K562 (cell line): ENCODE results near the gene TUBG2.

ENCODE experiments used
- ARHGAP35 ChIP-seq: fragments of 450-650 bp; IDR thresholded peaks from 2 replicates; pipeline ENCODE4 v1.6.1; 2018; ENCODE audit not compliant: partially characterized antibody
- CHD1 ChIP-seq: fragments of 200-600 bp; sonication (generic); IDR thresholded peaks from one replicate; pipeline ENCODE4 v1.6.1; 2012; ENCODE audit warnings: mild to moderate bottlenecking, moderate library complexity, low read length, inconsistent platforms
- CTCF ChIP-seq, 3 experiments: IDR thresholded peaks in 2 of 3; conservative IDR thresholded peaks in 1 of 3; 2 replicates each; pipeline ENCODE4 v1.5.1; 2011 to 2012; ENCODE audit warnings: low read length in 3 of 3, mild to moderate bottlenecking in 3 of 3, control low read depth in 2 of 3, improper control_type of control experiment in 1 of 3, inconsistent platforms in 1 of 3, low read depth in 1 of 3, mixed read lengths in 1 of 3, moderate library complexity in 1 of 3; ENCODE audit not compliant: insufficient read depth in 2 of 3
- ETV5 ChIP-seq: sonication (generic); formaldehyde crosslinking; IDR thresholded peaks from 2 replicates; pipeline ENCODE4 v1.4.0; 2020; ENCODE audit warnings: low read depth, mild to moderate bottlenecking, missing genetic modification reagents
- HDAC2 ChIP-seq: fragments of 450-650 bp; IDR thresholded peaks from 2 replicates; pipeline ENCODE4 v1.6.1; 2016; ENCODE audit warnings: mild to moderate bottlenecking
- MYNN ChIP-seq, 2 experiments: sonication (generic); formaldehyde crosslinking in 1 of 2; IDR thresholded peaks; 2 replicates each; pipeline versions ENCODE4 v1.5.0 to v1.6.1; 2016 to 2020; ENCODE audit warnings: antibody characterized with exemption in 1 of 2, missing genetic modification reagents in 1 of 2
- POLR2AphosphoS5 ChIP-seq: IDR thresholded peaks from 2 replicates; pipeline ENCODE4 v1.6.1; 2011; ENCODE audit warnings: mild to moderate bottlenecking, low read depth, low read length, moderate library complexity; ENCODE audit not compliant: control insufficient read depth, insufficient read depth
- POLR2G ChIP-seq: fragments of 200-400 bp; formaldehyde crosslinking; IDR thresholded peaks from 2 replicates; pipeline ENCODE4 v1.6.1; 2017; ENCODE audit warnings: low read depth, mild to moderate bottlenecking, antibody characterized with exemption, low read length, moderate library complexity
- TEAD4 ChIP-seq, 2 experiments: sonication (generic) in 1 of 2; formaldehyde crosslinking in 1 of 2; IDR thresholded peaks; 2 replicates each; pipeline versions ENCODE4 v1.6.1 to v1.8.0; 2012 to 2022; ENCODE audit warnings: borderline replicate concordance in 1 of 2, inconsistent platforms in 1 of 2, low read length in 1 of 2, mild to moderate bottlenecking in 1 of 2, missing genetic modification reagents in 1 of 2
- TFAP4 ChIP-seq: sonication (generic); formaldehyde crosslinking; IDR thresholded peaks from 2 replicates; pipeline ENCODE4 v1.8.0; 2022; ENCODE audit warnings: missing genetic modification reagents, mild to moderate bottlenecking, moderate library complexity, borderline replicate concordance

DNA sequence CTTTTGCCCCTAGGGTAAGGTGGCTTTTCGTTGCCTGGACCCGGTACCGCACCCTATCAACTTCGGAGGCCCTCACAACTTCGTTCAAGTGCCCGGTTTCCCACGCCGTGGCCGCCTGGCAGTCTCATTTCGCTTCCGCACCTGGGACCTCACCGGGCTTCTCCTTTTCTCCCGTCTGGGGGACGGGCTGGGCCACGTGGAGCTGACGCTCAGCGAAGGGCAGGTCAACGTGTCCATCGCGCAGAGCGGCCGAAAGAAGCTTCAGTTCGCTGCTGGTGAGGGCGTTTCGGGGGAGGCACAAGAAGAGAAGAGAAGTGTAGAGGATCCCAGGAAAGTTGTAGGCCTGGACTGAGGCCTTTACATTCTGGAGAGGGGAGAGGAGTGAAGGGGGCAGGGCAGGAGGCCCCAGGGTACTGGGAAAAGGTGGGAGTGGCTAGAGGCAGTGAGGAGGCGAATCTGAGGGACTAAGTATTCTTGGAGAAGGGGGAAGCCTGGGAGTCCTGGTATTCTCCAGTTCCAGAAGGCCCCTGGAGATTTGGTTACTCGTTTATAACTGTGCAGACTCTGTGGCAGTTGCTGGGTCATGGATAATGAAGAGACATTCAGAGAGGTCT is 28.7 kb downstream of the TUBG2 start:
- TF ChIP-seq ARHGAP35 (no peak), HDAC2 (no peak), TFAP4 (CRISPR knock-in tag) (no peak), CTCF (IDR thresholded peaks at IDR 0.05 in 2 of 3, conservative IDR thresholded peaks at IDR 0.05 in 1 of 3; ENCODE audit: insufficient read depth in 2 of 3, low read depth in 1 of 3, low read length in 3 of 3) (no peak), POLR2AphosphoS5 (no peak), MYNN (IDR thresholded peaks at IDR 0.05) (no peak), MYNN (CRISPR knock-in tag; IDR thresholded peaks at IDR 0.05) (no peak), POLR2G (no peak), TEAD4 (IDR thresholded peaks at IDR 0.05; ENCODE audit: low read length) (no peak), TEAD4 (CRISPR knock-in tag; IDR thresholded peaks at IDR 0.05; ENCODE audit: borderline replicate concordance) (no peak), CHD1 (no peak), ETV5 (CRISPR knock-in tag) (no peak)
